Right atrium auricular region (tissue), 2 donors: ENCODE results near the gene IRF7. TPM values are rescaled to one million over a fixed set of nuclear protein-coding genes. Genes with fewer than 3 reads are reported as not detected.

Source experiments
- DNase-seq: peaks from one replicate; pipeline ENCODE4 v3.0.0-alpha.2; 2019; ENCODE audit warnings: low spot score
- H3K27ac ChIP-seq, 2 donors: fragments of 200-600 bp; sonication (generic); 1 replicate in 1 of 2; 2 replicates in 1 of 2; pipeline ENCODE4 v1.5.1; 2016 to 2019
- H3K27me3 ChIP-seq, 2 donors: fragments of 200-600 bp; sonication (generic); one replicate each; pipeline versions ENCODE4 v1.5.1 to v1.6.0; 2017 to 2019
- H3K36me3 ChIP-seq: fragments of 200-600 bp; sonication (generic); one replicate; pipeline ENCODE4 v1.5.1; 2016
- H3K4me1 ChIP-seq, 2 donors: fragments of 200-600 bp; sonication (generic); one replicate each; pipeline versions ENCODE4 v1.5.1 to v1.6.0; 2017 to 2019
- H3K4me3 ChIP-seq, 2 donors: fragments of 200-600 bp; sonication (generic); 1 replicate in 1 of 2; 2 replicates in 1 of 2; pipeline ENCODE4 v1.5.1; 2017 to 2019; ENCODE audit warnings: mild to moderate bottlenecking in 1 of 2, moderate library complexity in 1 of 2
- H3K9me3 ChIP-seq, 2 donors: fragments of 200-600 bp; sonication (generic); one replicate each; pipeline ENCODE4 v1.5.1; 2019
- total RNA-seq, 2 donors: library from RNA; depleted of rRNA; stranded (reverse); fragments of >200 nt; gene quantifications; one replicate each; pipeline ENCODE4 v1.1.0, GENCODE V29; 2016
- TF ChIP-seq, protein P1 (sequence below), 2 donors: fragments of 200-600 bp; sonication (generic); IDR thresholded peaks; one replicate each; pipeline ENCODE4 v1.5.1; 2019; ENCODE audit warnings: antibody characterized with exemption in 2 of 2

Gene IRF7
- total RNA-seq, 2 donors from 2014 or later = 9.6 to 14.9 TPM

DNA sequence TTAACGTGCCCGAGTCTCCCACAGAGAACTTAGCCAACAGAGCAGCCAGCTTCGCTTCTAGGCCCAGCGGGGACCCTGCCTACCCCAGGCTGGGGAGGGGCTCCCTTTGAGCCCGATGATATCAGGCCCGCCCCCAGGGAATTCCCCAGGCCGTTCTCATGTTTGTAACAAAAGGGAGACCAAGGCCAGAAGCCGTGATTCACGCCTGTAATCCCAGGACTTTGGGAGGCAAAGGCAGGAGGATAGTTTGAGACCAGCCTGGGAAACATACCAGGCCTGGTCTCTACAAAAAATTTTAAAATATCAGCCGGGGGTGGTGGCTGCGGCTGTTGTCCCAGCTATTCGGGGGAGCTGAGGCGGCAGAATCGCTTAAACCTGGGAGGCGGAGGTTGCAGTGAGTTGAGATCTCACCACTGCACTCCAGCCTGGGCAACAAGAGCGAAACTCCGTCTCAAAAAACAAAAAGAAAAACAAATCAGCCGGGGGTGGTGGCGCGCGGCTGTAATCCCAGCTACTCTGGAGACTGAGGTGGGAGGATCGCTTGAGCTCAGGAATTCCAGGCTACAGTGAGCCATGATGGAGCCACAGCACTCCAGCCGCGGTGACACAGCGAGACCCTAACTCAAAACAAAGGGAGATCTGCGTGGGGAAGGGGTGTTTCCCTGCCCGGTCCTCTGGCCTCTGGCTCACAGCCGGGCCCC is 23.0 kb upstream of the IRF7 start:
- H3K36me3 ChIP-seq = peaks cover 6% of the 10 kb centered on the region
- peaks cover 0 to 12% of the 10 kb centered on the region in 2 donors for H3K27me3 ChIP-seq
- DNase-seq = no peak
- peaks cover 0 to 24% of the 10 kb centered on the region in 2 donors for H3K4me1 ChIP-seq
- H3K9me3 ChIP-seq = no peaks in the 10 kb centered on the region
- TF ChIP-seq, protein P1, sequence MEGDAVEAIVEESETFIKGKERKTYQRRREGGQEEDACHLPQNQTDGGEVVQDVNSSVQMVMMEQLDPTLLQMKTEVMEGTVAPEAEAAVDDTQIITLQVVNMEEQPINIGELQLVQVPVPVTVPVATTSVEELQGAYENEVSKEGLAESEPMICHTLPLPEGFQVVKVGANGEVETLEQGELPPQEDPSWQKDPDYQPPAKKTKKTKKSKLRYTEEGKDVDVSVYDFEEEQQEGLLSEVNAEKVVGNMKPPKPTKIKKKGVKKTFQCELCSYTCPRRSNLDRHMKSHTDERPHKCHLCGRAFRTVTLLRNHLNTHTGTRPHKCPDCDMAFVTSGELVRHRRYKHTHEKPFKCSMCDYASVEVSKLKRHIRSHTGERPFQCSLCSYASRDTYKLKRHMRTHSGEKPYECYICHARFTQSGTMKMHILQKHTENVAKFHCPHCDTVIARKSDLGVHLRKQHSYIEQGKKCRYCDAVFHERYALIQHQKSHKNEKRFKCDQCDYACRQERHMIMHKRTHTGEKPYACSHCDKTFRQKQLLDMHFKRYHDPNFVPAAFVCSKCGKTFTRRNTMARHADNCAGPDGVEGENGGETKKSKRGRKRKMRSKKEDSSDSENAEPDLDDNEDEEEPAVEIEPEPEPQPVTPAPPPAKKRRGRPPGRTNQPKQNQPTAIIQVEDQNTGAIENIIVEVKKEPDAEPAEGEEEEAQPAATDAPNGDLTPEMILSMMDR (IDR thresholded peaks at IDR 0.05) = no peak
- H3K27ac ChIP-seq = no peak overlapping the region
- no peak overlapping the region for H3K4me3 ChIP-seq

DNA sequence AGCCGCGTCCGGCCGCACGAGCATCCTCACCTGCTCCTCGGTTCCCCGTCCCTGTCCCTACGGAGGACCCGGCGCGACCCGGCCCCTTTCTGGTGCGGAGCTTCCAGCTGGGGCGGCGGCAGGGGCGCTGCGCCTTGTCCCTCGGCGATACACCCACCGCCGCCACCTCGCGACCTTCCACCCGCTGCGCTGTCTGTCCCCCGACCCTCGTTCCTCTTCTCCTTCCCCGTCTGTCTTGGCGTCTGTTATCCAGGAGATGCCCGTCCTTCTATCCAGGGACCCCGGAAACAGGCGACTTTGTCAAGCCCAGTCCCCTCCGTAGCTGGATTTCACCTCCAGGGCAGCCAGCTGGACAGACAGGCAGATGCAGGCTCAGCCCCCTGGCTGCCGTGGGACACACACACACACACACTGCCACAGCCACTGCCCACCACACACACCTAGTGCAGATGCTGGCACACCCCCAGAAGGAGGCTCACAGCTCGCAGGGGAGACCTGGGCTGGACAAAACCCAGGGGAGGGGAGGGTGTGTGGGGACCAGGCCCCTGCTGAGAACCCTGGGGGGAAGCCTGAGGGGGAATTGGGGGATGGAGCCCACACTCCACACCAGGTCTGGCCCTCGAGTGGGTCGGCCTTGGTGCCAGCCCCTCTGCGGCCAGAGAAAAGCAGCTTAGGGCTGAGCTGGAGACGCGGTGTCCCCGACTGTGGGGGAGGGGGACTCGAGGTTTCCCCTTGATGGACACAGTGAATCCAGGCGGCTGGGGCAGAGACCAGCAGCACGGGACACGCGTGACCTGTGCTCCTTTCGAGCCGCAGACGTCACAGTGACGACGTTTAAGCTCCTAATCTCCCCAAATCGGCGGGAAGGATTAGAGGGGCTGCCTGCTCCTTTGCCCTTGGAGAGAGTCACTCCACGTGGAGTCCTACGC is 22.1 kb upstream of the IRF7 start:
- Histone ChIP-seq H3K4me1 (peaks cover 0 to 24% of the 10 kb centered on the region in 2 donors), H3K27me3 (peaks cover 0 to 12% of the 10 kb centered on the region in 2 donors), H3K4me3 (peak overlapping the region in 1 of 2 donors; percentile 37), H3K27ac (no peak overlapping the region), H3K36me3 (no peaks in the 10 kb centered on the region), H3K9me3 (no peaks in the 10 kb centered on the region)
- DNase-seq = no peak
- TF ChIP-seq, protein P1 (IDR thresholded peaks at IDR 0.05) = no peak

DNA sequence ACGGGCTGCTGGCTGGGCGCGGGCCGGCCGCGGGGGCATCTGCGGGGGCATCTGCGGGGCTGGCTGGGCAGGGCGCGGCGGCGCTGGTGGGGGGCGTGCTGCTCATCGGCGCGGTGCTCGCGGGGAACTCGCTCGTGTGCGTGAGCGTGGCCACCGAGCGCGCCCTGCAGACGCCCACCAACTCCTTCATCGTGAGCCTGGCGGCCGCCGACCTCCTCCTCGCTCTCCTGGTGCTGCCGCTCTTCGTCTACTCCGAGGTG is 21.5 kb upstream of the IRF7 start:
- H3K4me3 ChIP-seq = peak overlapping the region in 1 of 2 donors; percentile 37

DNA sequence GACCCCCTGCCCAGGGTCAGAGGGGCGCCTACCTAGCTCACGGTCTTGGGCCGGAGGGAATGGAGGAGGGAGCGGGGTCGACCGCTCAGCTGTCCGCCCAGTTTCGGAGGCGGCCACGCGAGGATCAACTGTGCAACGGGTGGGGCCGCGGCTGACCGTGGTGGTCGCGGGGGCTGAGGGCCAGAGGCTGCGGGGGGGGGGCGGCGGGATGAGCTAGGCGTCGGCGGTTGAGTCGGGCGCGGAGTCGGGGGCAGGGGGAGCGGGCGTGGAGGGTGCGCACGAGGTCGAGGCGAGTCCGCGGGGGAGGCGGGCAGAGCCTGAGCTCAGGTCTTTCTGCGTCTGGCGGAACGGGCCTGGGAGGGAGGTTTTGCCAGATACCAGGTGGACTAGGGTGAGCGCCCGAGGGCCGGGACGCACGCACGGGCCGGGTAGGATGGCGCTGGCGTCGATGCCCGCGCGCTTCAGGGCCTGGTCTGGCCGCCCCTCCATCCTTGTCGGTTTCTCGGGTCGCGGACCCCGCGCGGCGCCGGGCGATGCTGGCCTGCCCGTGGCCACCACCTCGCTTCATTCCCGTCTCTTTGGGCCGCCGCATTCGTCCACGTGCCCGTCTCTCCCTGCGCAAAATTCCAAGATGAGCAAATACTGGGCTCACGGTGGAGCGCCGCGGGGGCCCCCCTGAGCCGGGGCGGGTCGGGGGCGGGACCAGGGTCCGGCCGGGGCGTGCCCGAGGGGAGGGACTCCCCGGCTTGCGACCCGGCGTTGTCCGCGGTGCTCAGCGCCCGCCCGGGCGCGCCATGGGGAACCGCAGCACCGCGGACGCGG is 21.0 kb upstream of the IRF7 start, which contains the start of gene DRD4:
Gene DRD4 (plus strand): TSS at position 759 of the 822 bp plus-strand sequence. CDS start 36 bp downstream, at position 795.
- peaks cover 0 to 12% of the 10 kb centered on the region in 2 donors for H3K27me3 ChIP-seq

More for the DNA sequence above, 21.5 kb upstream of the IRF7 start:
- H3K4me1 ChIP-seq = peaks cover 0 to 24% of the 10 kb centered on the region in 2 donors
- H3K27ac ChIP-seq = no peak overlapping the region
- peaks cover 0 to 12% of the 10 kb centered on the region in 2 donors for H3K27me3 ChIP-seq
- H3K9me3 ChIP-seq = no peaks in the 10 kb centered on the region
- DNase-seq = no peak
- TF ChIP-seq, protein P1 (IDR thresholded peaks at IDR 0.05) = no peak
- H3K36me3 ChIP-seq = no peaks in the 10 kb centered on the region

More for the DNA sequence above, 21.0 kb upstream of the IRF7 start, which contains the start of gene DRD4:
- Histone ChIP-seq H3K4me3 (peak within 1 kb of the TSS in 1 of 2 donors; percentile 37), H3K27ac (no peak within 1 kb of the TSS), H3K36me3 (no peaks in the 10 kb centered on the region), H3K9me3 (no peaks in the 10 kb centered on the region), H3K4me1 (peaks cover 0 to 24% of the 10 kb centered on the region in 2 donors)
- no peak for DNase-seq
- TF ChIP-seq, protein P1 (IDR thresholded peaks at IDR 0.05) = no peak
